Activated CD4-positive, alpha-beta T cell treated with anti-CD3 and anti-CD28 coated beads, Interleukin-2, amount 50 U/mL, for 16 hours (primary cell): ENCODE data around the gene CES3.

Experiments used
- DNase-seq: peaks from one replicate; pipeline ENCODE4 v3.0.0-alpha.2; 2020

The CES3 gene, protein sequence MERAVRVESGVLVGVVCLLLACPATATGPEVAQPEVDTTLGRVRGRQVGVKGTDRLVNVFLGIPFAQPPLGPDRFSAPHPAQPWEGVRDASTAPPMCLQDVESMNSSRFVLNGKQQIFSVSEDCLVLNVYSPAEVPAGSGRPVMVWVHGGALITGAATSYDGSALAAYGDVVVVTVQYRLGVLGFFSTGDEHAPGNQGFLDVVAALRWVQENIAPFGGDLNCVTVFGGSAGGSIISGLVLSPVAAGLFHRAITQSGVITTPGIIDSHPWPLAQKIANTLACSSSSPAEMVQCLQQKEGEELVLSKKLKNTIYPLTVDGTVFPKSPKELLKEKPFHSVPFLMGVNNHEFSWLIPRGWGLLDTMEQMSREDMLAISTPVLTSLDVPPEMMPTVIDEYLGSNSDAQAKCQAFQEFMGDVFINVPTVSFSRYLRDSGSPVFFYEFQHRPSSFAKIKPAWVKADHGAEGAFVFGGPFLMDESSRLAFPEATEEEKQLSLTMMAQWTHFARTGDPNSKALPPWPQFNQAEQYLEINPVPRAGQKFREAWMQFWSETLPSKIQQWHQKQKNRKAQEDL

DNA sequence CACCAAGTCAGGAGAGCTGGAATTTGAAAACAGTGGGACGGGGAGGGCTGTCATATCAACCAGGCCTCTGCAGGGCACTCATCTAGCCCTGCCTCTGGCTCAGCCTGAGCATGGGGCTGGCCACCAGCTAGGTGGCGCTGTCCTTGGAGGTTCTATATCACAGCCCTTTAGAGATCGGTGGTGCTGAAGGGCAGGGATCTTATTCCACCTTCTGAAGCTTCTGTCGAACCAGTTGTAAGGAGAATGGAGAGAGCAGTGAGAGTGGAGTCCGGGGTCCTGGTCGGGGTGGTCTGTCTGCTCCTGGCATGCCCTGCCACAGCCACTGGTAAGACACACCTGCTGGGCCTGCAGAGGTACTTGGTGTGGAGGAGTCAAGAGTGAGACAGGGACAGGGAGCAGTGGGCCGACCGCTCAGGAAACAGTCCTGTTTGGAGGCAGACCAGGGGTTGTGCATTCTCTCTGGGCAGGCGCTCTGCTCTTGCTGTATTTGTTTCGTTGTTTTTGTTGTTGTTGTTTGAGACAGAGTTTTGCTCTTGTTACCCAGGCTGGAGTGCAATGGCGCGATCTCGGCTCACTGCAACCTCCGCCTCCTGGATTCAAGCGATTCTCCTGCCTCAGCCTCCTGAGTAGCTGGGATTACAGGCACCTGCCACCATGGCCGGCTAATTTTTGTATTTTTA, at the start of gene CES3:
Gene CES3 (plus strand): TSS at position 202 of the 680 bp plus-strand sequence. CDS start 42 bp downstream, at position 244.
- peak; percentile 80 for DNase-seq

- DNase-seq = no peak
Measured at GRCh38 chr16:66911801-66912200, 49.3 kb upstream of the CES3 start.

DNA sequence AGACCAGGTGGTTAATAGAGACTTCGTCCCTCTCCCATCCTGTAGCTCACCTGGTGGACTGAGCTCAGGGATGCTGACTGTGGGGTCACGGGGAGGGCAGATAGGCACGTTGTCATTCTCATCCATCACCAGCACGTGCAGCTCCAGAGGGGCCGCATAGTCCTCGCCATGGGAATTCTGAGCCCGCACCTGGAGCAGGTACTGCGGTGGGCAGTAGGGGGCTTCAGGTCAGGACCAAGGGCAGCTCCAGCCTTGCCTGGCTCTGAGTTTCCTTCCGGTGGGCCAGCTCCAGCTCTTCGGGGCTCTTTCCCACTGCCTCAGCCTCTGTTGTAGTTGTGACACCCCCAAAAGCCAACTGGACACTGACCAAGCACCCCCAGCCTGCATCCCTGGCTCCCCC, 48.0 kb upstream of the CES3 start:
- DNase-seq = no peak

DNA sequence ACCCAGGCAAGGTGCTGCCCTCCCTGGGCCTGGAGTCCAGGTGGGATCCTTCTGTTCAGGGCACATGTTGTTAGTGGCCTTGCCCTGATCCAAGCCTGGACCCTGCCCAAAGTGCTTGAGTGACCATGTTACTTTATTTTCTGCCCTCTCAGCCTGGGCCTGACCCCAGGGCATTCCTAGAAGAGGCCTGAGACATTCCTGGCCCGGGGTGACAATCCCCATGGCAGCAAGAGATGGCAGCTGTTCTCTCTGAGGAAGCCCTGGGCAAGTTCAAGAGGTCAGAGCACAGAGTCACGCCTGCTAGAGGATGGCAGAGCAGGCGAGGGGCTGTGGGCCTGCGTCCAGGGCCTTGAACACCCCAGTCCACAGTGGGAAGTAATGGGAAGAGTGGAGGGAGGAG, 47.4 kb upstream of the CES3 start:
- DNase-seq = no peak

GRCh38 chr16:66914541-66914940, 46.5 kb upstream of the CES3 start:
- DNase-seq = no peak

- DNase-seq = no peak
Measured at GRCh38 chr16:66915041-66915440, 46.0 kb upstream of the CES3 start.

GRCh38 chr16:66916518-66916917, 44.5 kb upstream of the CES3 start:
- no peak for DNase-seq

DNA sequence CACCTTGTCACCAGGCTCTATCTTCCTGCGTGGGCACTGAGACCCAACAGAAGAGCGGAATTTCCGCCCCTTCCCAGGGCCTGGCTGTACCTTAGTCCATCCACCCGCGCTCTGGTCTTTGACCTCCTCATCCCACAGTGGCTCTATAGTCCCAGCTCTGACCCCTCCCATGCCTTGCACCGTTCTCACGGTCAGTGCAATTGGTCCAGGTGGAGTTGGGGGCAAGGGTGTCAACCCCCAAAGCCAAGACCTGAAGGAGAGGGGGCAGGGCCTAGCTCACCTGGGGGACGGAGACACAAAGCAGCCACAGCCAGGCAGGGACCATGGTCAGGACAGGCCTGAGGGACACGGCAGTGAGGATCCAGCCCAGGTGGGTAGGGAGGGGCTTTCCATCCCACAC, 43.3 kb upstream of the CES3 start:
- DNase-seq = no peak

DNA sequence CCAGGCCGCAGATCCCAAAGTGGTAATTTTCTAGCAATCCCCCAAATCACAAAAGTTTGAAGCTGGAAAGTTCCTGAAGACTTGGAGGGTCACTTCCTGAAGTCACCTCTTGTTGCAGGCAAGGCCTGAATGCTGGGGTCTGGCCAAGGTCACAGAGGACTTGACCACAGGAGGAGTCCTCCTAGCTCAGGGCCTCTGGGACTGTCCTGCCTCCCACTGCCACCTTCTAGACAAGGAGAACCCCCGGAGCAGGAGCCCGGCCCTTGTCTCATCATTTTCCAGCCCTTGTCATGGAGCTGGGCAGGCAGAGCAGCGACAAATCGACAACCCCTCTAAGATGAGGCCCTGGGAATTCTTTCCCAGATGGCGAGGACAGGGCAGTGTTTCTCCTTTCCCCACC, 42.7 kb upstream of the CES3 start:
- DNase-seq = no peak

GRCh38 chr16:66918803-66919568, 42.1 kb upstream of the CES3 start, which contains the start of gene CDH16:
CDH16 (minus strand) TSS chr16:66918885; CDS start chr16:66918065, 820 bp downstream.
- no peak for DNase-seq

GRCh38 chr16:66919569-66920298, 41.3 kb upstream of the CES3 start:
- DNase-seq = no peak

DNA sequence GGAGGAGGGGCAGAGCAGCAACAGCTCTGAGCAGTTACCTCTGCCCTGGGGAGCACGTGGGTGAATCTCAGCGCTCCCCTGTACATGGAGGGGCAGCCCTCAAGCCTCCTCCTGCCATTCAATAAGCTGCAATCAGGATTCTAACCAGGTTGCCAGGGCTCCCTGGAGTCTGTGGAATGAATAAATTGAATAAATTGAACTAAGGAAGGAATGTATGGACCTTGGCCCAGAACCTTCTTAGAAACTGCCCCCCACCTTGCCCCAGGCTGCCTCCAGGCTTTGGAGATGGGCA, 40.8 kb upstream of the CES3 start:
- DNase-seq = no peak

GRCh38 chr16:66920924-66921680, 40.0 kb upstream of the CES3 start:
- DNase-seq = no peak

GRCh38 chr16:66921729-66922450, 39.2 kb upstream of the CES3 start:
- no peak for DNase-seq

DNA sequence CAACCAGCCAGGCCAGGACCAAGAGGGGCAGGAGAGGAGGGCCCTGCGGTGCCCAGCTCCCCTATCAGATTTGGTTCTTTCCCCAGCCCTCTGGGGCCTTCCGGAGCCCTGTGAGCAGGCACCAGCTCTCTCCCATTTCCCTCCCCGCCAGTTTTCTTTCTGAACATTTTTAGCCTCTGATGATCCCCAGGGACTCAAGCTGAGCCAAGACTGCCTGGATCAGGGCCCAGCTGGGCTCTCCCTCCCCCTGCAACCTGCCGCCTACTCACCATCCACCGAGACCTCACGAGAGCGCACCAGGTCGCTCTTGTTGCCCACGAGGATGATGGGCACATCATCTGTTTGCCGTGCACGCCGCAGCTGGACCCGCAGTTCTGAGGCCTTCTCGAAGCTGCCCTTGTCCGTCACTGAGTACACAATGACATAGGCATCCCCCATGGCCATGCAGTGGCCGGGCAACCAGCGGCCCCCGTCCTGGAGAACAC, 37.8 kb upstream of the CES3 start:
- DNase-seq = no peak

DNA sequence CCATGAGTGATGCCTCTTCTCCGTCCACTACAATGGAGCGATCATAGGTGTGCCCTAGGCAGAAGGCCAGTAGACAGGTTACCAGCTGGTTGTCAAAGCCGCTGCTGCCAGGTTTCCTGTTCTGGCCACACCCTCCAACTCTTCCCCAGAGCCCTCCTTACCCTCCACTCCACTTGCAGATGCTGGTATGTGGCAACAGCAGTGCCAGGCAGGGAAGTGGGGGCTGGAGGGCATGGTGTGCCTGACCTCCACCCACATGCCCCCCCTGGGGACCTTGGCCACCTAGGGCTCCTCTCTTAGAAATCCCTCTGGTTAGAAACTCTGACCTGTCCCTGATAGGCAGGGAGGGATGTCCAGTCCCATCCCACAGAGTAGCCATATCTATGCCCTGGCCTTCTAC, 37.2 kb upstream of the CES3 start:
- no peak for DNase-seq

DNA sequence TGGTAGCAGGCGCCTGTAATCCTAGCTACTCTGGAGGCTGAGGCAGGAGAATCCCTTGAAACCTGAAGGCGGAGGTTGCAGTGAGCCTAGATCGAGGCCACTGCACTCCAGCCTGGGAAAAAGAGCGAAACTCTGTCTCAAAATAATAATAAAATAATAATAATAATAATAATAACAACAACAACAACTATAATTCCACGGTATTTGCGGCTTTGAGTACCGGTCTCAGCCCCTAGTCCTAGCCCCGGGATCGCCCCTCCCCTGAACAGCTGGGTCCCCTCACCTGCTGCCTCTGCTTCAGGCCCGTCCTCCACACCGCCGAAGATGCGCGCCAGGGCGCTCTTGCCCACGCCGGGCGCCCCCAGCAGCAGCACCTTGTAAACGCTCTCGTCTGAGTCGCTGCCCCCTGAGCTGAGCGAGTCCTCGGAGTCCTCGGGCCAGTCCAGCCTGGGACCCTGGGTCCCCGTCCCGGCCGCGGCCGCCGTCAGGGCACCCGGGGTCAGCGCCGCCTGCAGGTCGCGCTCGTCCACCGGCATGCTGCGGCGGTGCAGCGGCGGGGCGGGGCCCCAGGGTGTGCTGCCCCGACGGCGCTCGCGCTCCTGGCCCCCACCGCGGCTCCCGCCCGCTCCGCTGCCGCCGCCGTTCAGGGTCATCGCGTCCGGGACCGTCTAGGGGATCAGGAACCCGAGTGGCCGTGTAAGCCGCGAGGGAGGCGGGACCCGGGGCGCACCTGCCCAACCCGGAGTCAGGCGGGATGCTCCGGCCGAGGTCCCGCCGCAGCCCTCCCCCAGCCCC, 36.3 kb upstream of the CES3 start:
- peak; percentile 30 for DNase-seq

DNA sequence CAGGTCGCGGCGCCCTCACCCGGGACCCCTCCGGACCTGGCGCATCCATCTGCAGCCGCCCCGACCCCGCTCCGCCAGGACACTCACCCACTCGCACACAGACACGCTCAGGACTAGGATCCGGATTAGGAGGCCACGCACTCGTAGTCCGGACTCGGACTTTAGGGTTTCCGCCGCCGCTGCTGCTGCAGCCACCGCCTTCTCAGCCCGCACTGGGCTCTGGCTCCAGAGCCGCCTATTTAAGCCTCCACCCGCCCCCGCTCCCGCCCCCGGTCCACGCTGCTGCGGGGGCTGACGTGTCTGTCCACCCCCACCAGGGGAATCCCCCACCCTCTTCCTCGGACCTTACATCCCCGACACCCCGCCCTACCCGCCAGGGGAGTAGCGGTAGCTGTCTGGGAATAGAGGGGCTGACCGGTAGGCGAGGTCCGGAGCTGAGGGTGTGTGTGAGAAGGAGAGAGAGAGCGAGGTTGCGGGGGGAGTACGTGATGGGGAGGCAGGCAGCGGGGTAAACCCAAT, 35.7 kb upstream of the CES3 start, which contains the start of gene RRAD:
Gene RRAD (minus strand): TSS at position 214 of the 519 bp plus-strand sequence. CDS start 356 bp downstream, outside the sequence.
- no peak for DNase-seq

GRCh38 chr16:66926171-66926947, 34.7 kb upstream of the CES3 start:
- no peak for DNase-seq
